AG09309 (cell line): ENCODE data around the gene MALAT1.
A peak's percentile ranks its signal among the peaks of the same experiment; 100 is the strongest.

ENCODE experiments used
- DNase-seq: peaks from one replicate; pipeline ENCODE4 v3.0.0-alpha.2; 2010; ENCODE audit warnings: low read depth
- H3K4me3 ChIP-seq: 2 replicates; pipeline ENCODE4 v1.5.1; 2011; ENCODE audit warnings: mild to moderate bottlenecking, low read depth, low read length, moderate library complexity; ENCODE audit not compliant: control insufficient read depth
- TF ChIP-seq, protein P1 (sequence below): IDR thresholded peaks from 2 replicates; pipeline ENCODE4 v1.5.1; 2011; ENCODE audit warnings: mild to moderate bottlenecking, low read depth, low read length, inconsistent platforms; ENCODE audit not compliant: insufficient read depth, control insufficient read depth; ENCODE audit errors: missing control alignments

The MALAT1 gene

DNA sequence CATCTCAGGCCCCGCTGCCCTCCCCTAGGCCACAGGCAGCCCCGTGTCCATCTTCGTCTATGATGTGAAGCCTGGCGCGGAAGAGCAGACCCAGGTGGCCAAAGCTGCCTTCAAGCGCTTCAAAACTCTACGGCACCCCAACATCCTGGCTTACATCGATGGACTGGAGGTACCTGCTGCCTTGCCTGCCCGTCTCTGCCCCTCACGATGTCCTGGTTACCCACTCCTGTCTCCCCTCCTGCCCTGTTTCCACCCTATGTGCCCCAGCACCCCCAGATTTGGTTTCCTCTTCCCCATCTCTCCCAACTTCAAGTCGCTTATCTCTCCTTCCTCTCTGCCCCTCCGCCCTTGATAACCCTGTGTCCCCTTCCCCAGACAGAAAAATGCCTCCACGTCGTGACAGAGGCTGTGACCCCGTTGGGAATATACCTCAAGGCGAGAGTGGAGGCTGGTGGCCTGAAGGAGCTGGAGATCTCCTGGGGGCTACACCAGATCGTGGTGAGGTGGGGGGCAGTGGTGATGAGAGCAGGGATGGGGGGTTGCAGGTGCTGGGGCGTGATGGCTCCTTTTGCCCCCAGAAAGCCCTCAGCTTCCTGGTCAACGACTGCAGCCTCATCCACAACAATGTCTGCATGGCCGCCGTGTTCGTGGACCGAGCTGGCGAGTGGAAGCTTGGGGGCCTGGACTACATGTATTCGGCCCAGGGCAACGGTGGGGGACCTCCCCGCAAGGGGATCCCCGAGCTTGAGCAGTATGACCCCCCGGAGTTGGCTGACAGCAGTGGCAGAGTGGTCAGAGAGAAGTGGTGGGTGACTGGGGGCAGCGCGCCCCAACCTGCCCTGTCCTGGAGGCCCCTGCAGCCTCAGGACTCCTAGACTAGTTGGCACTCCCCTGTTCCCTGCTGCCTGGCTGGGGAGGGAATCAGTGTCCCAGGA lies 27.0 kb downstream of the MALAT1 start:
- no peak for DNase-seq
- TF ChIP-seq, protein P1, sequence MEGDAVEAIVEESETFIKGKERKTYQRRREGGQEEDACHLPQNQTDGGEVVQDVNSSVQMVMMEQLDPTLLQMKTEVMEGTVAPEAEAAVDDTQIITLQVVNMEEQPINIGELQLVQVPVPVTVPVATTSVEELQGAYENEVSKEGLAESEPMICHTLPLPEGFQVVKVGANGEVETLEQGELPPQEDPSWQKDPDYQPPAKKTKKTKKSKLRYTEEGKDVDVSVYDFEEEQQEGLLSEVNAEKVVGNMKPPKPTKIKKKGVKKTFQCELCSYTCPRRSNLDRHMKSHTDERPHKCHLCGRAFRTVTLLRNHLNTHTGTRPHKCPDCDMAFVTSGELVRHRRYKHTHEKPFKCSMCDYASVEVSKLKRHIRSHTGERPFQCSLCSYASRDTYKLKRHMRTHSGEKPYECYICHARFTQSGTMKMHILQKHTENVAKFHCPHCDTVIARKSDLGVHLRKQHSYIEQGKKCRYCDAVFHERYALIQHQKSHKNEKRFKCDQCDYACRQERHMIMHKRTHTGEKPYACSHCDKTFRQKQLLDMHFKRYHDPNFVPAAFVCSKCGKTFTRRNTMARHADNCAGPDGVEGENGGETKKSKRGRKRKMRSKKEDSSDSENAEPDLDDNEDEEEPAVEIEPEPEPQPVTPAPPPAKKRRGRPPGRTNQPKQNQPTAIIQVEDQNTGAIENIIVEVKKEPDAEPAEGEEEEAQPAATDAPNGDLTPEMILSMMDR: no peak

DNA sequence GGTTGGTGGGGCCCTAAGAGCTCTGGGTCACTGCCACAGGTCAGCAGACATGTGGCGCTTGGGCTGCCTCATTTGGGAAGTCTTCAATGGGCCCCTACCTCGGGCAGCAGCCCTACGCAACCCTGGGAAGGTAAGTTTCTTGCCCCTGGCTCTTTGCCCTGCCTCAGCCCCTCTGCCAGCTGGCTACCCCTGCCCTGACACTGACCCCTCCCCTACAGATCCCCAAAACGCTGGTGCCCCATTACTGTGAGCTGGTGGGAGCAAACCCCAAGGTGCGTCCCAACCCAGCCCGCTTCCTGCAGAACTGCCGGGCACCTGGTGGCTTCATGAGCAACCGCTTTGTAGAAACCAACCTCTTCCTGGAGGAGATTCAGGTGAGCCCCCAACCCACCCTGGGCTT lies 27.9 kb downstream of the MALAT1 start:
- peak overlapping the region; percentile 83 for H3K4me3 ChIP-seq

More for the DNA sequence above, 27.0 kb downstream of the MALAT1 start:
- H3K4me3 ChIP-seq: peak overlapping the region; percentile 83

DNA sequence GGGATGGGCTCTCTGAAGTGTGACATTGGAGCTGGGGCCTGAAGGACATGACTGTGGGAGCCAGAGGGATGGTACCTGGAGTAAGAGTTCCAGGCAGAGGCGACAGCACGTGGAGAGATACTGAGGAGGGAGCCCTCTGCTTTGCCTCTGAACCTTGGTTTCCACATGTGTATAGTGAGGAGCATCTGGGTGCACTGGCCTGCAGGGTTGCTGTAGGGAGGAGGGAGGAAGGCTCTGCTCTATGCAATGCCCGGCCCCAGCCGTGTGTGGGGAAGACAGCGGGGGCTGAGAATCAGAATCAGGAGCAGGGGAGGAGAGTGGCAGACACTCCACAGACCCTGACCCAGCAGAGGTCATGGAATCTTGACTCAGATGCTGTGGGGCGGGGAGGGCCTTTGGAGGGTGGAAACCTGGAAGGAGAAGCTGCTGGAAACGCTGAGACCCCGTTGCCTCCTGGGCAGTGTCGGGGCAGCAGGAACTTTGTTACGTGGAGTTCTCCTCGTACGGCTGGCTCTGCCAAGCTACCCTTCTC lies 30.0 kb downstream of the MALAT1 start:
- no peak overlapping the region for H3K4me3 ChIP-seq
- TF ChIP-seq, protein P1: no peak
- no peak for DNase-seq

More for the DNA sequence above, 27.9 kb downstream of the MALAT1 start:
- TF ChIP-seq, protein P1: no peak
- DNase-seq: no peak

DNA sequence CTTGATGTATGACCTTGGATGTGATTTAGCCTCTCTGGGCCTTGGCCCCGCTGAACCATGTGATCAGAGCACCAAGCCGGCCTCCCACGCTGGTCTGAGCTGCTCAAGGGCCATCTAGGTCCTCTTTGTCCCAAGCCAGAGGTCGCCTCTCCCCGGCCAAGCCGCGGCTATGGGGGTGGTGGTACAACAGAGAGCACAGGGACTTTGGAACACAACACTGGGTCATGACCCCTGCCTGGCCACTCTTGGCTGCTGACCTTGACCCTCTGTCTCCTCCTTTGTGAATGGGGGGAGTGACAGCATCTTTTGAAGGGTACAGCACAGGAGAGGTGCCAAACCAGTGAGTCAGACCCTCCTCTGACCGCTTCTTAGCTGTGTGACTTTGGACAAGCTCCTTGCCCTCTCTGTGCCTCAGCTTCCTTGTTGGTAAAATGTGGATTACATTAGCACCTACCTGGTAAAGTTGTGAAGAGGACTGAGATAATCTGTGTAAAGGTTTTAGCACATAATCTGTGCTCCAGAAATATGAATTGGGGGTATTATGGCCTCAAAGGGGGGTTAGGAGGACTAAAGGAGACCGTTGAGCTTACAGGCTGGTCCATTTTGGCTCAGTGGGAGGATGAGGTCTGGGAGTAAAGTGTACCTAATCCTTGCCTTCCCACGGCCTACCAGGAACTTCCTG lies 30.8 kb downstream of the MALAT1 start:
- no peak overlapping the region for H3K4me3 ChIP-seq
- DNase-seq: no peak
- TF ChIP-seq, protein P1: no peak

DNA sequence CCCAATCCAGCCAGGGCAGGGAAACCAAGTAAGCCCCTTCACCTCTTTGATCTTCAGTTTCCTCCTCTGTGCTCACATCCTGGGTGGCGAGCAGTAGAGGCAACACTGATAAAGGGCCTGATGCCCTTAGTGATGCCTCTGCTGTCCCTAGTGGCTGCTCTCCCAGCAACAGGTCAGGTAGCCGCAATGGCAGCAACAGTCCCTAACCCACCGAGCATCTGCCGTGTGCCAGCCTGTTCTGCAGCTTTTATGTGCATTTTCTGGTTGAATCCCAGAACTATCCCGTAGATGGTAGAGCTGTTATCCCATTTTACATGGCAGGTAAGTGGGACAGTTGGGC lies 31.3 kb downstream of the MALAT1 start:
- no peak overlapping the region for H3K4me3 ChIP-seq
- DNase-seq: no peak
- TF ChIP-seq, protein P1: peak; percentile 27

DNA sequence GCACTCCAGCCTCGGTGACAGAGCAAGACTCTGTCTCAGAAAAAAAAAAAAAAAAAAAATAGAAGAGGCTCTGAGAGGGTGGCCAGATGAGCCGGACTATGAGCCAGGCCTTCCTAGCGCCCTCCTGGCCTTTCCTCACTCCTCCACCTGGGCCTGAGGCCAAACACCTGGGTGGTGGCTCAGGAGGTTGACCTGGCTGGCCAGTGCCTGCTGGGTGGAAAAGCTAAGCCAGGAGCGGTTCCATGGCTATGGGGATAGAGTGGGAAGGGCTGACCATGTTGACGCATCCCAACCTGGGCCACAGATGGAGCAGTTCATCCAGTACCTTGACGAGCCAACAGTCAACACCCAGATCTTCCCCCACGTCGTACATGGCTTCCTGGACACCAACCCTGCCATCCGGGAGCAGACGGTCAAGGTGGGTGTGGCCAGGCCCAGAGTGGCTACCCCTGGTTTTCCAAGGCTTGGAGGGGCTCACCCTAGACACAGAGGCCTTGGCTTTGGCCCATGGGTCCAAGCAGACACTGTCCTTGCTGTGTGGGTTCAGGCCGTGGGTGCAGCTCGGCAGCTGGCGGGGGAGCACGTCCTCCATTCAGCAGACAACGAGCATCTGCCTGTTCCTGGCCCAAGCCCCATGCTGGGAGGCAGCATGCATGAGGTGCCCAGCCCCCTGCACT lies 33.7 kb downstream of the MALAT1 start:
- DNase-seq: no peak
- H3K4me3 ChIP-seq: no peak overlapping the region
- TF ChIP-seq, protein P1: no peak
